Stimulated activated CD4-positive, alpha-beta T cell treated with anti-CD3 and anti-CD28 coated beads, Interleukin-12 subunit alpha, Interleukin-12 subunit beta, amount 100 ng/mL, for 4 hours (primary cell): ENCODE results near the gene RHEX.
A peak's percentile ranks its signal among the peaks of the same experiment; 100 is the strongest.

Source experiments
- DNase-seq: peaks from one replicate; pipeline ENCODE4 v3.0.0-alpha.2; 2020

The RHEX gene

DNA sequence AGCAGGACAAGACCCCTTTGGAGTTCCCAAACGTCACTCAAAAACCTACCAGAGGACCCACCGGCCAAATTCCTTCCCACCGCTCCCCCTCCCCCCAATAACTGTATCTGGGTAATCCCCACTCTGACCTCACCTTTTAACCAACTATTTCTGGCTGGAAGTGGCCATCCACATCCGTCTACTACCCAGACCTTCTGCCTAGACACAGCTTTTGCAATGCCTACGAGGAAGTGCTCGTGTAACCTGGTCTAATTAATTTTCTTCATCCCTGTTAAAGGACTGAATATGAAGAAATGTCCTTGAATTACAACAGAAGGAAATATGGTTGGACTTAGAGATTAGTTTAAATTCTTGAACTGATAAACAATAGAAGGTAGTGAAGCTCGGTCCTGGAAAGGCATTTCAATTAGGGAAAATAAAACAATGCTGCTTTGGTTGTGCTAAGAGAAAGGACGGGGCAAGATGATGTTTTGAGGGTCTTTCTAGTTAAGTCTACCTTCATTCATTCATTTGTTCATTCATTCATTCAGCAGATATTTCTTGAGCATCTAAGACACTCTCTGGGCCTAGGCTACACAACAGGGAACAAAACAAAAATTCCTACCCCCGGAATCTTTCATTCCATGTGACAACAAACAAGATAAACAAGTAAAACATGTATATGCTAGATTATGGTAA, 45.4 kb downstream of the RHEX start:
- DNase-seq, result no peak

DNA sequence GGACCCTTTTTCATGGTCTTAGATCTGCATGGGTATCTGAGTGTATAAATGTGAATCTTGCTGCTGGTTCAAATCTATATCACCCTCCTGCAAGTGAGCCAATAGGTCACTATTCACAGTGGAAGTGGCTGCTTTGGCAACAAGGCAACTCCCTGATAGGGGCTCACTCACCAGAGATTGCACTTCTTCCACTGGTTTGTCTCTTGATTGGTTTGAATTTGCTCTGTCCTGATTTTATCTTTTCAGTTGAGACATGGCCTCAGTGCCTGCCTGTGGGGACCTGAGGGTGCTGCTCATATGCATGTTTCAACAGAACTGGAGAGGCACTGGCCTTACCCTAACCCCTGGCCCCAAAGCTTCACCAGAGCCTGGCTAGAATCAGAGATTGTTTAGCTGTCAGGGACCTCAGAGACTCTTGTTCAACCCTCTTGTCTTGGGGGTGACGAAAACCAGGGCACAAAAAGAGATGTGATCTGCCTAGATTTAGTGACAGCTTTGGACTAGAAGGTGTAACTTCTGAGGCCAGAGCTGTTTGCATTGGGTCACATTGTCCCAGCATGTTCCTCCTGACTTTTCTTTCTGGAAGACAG, 47.3 kb downstream of the RHEX start:
- DNase-seq, result no peak

DNA sequence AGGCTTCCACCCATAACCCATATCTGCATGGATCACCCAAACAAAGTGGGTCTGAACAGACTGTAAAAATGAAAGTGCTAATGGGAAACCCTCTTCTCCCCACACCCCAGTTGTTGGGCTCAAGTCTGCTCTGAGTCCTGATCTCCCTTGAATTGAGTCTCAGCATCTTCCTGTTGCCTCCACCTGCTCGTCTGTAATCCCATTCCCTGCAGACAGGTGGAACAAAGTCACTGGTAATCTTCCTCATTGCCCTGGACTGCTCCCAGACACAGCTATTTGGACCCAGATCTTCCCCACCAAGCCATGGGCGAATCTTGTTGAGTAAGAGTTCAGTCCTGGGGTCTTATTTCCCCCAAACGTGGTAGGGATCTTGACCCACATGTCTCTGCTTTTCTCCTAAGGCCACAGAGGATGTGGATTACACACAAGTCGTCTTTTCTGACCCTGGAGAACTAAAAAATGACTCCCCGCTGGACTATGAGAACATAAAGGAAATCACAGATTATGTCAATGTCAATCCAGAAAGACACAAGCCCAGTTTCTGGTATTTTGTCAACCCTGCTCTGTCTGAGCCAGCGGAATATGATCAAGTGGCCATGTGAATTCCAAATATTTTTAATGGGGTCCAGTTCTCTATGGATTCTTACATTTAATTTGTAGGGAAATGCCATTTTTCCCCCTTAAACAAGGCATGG, 48.5 kb downstream of the RHEX start:
- DNase-seq, result no peak

DNA sequence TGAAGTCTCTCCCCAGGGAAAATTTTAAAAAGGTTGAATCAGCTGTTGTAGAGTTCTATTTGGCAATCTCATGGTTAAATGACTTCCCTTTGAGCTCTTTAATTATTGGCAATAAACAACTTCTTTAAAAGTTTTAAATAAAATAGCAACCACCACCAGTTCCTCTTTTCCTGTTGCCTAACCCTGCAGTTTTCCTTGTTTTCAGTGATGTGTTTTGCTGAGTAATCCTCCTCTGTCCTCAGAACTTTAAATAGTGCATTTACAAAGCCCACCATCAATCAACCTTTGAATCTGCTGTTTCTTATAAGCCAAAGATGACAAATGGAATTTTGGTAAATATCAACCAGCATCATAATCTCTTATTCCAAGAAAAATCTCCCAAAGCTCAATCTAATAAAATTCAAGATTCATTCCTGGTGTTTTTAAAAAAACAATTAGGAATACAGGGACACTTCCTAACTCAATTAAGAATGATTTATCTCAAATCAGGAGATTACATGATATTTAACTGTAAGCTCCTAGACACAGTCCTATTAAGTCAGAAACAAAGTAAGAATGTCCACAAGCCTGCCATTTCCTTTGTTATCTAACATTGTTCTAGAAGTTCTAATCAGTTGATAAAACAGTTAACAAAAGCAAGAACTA, 49.4 kb downstream of the RHEX start:
- no peak for DNase-seq

DNA sequence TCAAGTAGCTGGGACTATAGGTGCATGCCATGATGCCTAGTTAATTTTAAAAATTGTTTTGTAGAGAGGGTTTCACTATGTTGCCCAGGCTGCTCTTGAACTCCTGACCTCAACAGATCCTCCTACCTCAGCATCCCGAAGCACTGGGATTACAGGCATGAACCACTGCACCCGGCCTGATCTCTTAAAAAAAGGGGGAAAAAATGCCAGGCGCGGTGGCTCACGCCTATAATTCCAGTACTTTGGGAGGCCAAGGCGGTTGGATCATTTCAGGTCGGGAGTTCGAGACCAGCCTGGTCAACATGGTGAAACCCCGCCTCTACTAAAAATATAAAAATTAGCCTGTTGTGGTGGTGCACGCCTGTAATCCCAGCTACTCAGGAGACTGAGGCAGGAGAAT, 51.0 kb downstream of the RHEX start:
- no peak for DNase-seq

DNA sequence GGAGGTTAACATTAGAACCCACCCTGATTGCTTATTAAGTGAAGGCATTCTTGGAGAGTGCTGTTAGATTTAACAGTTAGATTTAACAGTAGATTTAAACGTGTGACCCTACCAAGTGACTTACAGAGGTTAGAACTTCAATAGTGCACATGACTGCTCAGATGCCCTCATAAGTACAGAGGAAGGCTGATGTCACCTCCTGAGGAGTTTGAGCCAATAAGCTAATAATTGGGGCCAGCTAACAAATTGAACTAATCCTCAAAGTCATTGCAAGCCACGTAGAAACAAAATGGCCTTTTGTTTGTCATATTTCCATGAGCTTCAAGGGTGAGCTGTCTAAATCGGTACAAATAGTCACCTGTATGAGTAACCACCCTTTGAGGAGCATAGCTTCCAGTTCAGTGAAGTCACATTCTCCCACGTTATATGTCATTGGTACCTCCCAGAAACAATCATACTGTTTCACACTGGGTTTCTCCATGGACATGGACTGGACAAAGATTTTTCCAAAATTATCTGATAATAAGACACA, 52.6 kb downstream of the RHEX start:
- DNase-seq, result no peak

DNA sequence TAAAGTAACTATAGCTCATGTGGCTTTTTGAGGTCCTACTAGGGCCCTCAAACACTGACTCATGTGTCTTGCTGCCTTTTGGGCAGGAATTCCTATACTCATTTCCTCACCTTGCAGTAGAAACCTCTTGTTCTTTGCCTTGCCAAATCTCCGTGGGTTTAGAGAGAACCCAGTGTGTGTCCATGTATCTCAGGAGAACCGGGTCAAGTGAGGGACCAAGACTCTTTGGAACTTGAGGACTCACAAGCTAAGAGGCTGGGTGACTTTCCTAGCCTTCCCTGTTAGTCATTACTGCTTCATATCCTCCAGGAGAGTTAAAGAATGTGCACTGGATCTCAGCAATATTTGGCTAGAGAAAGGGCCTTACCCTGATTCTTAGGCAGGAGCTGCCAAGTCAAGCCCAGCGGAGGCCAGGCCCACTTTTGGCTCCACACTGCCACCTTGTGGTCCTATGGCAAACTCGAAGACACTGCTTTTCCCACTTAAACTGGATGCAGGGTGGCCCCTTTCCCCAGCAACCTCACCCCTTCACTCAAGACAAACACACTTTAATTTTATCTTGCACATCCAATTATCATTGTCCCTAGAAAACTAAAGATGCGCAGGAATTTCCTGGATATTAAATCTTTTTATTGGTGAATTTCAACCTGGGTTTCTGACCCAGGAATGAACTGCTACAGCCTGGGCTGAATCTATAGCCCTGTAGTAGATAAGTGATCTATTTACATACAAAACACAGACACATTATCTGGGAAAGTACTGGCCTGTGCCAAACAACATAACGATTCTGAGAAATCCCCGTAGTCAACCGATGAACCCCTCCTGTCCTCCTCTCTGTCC, 53.6 kb downstream of the RHEX start:
- DNase-seq, result peak; percentile 77

DNA sequence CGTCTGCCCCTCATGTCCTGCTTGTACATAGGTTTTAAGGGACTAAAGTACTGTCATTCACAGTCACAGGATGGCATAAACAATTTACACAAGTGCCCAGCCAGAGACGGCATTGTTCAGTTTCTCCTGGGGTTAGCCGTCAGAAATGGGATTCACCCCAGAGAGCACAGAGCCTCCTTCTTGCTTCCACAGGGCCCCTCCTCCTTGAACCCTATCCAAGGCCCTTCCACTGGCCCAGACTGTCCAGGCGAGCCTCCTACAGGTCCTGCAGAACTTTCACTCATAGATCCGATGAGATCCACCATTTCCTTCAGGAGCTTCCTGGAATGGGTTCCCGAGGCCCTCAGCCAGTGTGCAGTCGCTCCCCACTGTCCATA, 54.2 kb downstream of the RHEX start:
- DNase-seq, result no peak

DNA sequence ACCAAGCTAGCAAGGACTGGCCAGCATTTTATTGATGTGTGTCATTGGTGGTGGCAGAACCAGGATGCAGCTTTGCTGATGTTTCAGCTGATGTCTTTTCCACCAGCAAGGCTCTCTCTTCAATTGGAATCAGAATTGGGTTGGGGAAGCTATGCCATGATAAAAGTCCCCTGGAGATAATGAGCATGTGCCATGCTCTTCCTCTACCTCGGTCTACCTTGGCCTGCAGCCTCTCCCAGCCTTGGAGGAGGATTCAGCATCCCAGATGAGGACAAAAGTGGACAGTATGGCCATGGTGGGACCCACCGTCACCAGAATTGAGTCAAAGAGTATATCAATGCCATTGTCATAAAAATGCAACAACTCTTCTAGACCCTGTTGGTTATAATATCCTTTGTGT, 55.7 kb downstream of the RHEX start:
- no peak for DNase-seq

DNA sequence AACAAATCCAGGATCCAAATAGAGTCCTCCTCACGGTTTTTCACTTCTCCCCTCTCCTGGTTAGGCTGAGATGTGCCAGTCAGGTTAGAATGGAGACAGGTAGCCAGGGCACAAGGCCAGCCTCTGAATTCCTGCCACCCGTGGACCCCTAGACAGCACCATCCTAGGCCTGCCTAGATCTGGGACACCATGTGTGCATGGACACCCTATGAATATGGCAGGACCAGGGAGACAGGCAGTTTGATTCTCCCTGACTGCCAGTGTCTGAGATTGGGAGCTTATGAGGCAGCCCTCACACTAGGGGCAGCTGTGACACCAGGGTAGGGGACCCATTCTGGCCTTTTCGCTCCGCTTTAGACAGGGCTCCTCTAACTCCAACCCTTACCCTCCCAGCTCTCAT, 56.7 kb downstream of the RHEX start:
- no peak for DNase-seq

DNA sequence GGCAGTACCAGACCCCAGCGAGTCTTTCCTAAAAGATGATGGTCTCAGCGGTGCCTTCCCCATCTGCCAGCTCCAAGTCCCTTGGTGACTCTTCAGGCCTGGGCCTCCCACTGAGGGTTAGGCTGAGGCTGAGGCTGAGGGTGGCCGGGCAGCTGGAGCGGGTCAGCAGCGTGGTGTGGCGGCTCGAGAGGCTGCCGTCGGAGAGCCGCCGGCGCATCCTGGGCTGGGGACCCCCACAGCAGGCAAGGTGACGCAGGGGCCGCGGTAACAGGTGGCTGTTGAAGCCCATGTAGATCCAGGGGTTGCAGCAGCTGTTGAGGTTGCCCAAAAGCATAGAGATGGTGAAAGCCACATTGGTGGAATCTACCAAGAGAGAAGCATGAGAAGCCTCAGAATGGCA, 57.2 kb downstream of the RHEX start:
- DNase-seq, result no peak

DNA sequence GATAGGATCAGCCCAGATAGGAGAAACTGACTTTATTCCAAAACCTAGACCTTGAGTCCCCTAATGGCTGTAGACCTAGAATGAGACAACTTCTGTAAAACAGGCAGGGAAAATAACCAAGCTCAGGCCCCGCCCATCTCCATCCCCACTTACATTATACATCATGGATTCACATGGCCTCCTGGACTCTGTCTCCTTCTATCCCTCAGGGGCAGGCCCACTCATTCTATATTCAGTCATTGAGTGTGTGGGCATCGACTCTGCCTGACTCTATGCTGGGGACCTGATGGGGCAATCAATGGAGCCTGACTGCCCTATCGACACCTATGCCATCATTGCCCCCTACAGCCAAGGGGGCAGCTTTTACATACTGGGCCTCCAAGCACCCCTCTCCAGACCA, 57.8 kb downstream of the RHEX start:
- DNase-seq, result no peak

DNA sequence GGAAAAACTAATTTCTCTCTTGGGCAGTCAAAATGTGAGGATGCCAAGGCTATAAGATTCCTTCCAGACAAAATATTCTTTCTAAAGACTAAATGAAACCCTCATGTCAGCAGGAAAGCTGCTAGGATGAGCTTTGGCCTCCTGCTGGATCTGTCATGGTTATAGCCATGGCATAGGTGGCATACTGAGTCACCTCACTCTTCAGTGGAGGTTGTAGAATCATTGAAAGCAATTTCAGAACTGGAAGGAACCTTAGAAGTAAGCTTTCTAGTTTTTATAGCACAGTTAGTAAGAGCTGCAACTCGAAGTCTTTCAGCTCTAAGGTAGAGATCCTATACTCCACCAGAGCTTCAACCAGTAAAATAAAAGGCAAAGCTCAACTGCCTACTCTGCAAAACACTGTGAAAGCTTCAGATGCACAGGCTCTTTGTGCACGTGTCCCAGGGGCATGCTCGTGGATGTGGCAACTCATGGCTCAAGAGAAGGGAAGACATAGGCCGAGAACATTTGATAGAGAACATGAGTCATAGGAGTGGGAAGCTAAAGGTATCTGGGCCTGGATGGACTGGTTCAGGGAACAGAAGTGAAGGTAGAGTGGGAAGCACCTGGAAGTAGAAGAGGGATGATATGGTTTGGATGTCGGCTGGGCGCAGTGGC, 58.4 kb downstream of the RHEX start:
- DNase-seq, result no peak

DNA sequence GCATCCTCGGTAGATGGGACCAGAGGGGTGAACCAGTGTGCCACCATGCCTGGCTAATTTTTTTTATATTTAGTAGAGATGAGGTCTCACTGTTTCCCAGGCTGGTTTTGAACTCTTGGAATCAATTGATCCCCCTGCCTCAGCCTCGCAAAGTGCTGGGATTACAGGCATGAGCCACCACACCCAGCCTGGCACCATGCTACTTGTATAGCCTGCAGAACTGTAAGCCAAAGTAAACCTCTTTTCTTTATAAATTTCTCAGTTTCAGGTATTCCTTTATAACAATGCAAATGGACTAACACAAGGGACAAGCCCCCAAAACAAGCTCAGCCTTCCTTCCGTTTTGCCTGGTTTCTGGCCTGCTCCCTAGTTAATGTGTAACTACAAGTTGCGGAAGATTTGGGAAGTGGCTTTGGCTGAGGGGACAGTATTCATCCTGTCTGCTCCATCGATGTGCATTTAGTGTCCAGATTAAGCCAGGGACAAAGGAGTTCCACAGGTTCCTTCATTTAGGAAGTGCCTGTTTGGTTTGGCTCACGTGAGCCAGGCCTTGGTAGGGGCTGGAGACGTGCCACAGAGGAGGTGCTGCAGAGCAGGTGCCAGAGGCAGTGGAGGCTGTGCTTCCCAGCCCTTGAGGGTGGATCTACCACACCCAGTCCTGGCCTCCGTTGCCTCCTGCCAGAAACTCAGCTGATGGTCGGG, 59.8 kb downstream of the RHEX start:
- no peak for DNase-seq

DNA sequence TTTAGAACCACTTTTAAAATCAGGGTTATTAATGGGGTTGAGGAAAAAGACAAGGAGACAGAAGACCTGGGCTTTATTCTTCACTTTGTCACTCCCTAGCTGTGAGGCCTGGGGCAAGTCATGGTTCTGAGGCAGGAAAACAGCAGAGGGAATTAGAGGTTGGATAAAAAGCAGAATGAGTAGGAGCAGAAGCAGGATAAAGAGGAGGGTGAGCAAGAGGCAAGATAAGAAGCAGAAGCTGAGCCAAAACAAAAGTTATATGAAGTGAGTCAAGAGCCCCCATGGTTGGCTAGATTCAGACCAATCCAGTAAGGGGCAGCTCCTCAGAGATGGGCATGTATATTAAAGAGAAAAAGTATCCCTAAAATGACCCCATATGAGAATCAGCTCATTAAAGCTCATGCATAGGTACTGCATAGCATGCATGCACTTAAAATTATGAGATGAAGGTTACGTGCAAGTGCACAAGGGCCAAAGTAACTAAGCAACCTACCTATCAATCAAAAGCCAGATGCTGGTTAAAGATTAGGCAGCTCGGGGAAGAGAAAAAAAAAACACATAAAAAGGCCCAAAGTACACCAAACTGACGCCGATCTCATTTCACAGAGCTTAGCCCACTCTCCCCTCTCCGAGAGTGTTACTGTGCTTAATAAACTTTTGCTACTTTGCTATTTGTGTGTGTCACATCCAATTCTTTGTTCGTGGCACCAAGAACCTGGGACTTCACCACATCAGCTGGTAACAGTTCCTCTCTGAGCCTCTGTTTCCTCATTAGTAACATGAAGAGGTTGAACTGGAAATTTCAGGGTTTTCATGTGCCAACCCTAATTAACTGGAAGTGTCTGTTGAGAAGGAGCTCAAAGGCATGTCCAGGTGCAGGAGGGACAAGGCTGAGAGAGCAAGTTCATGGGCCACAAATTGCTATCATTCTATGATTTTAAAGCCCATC, 62.0 kb downstream of the RHEX start:
- no peak for DNase-seq

DNA sequence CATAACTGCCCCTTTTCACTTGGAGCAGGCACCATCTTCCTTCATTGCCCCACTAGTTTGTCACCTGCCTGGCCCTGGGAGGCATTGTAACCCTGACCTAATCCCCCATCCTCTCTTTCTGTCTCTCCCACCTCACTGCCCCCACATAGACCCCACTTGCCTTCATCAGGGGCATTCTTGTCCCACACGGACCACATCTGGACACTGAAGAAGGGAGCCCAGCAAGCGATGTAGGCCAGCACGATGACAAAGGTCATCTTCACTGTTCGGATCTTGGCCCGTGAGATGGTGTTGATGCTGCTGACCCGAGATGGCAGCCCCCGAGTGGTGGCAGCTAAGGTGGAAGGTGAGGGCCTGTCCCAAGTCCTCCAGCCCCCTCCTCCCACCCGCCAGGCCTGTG, 62.8 kb downstream of the RHEX start:
- no peak for DNase-seq

DNA sequence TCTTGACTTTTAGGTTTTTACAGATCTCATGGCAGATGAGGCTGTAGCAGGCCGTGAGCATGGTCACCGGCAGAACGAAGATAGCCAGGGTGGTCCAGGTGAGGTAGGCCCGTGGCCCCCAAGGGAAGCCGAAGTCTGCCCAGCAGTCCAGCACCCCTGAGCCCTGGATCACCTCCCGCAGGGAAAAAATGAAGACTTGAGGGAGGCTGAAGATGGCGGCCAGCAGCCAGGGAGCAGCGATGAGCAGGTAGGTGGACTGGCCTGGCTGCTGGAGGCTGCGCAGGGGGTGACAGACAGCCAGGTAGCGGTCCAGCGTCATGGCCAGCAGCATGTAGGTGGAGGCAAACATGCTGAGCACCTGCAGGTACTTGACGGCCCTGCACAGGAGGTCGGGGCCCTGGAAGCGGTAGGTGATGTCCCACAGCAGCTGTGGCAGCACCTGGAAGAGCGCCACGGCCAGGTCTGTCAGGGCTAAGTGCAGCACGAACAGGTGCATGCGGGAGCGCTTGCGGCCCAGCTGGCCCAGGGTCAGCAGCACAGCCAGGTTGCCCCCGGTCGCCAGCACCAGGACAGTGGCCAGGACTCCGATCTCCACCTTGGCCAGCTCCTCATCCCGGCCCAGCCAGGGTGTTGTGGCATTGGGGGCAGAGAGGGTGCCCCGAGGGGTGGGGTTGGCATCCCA, 63.4 kb downstream of the RHEX start:
- DNase-seq, result no peak

DNA sequence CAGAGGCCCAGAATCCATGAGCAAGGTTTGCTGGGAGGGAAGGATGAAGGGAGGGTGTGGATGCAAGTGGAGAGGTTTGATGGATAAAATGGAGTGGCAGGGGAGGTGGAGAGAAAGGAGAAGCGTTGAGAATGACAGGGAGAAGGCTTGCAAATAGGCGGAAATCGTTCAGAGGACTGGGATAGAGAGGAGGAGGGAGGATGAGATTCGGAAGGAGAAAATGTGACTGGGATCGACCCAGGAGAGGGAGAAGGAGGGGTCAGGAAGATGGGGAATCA, 63.8 kb downstream of the RHEX start:
- no peak for DNase-seq

DNA sequence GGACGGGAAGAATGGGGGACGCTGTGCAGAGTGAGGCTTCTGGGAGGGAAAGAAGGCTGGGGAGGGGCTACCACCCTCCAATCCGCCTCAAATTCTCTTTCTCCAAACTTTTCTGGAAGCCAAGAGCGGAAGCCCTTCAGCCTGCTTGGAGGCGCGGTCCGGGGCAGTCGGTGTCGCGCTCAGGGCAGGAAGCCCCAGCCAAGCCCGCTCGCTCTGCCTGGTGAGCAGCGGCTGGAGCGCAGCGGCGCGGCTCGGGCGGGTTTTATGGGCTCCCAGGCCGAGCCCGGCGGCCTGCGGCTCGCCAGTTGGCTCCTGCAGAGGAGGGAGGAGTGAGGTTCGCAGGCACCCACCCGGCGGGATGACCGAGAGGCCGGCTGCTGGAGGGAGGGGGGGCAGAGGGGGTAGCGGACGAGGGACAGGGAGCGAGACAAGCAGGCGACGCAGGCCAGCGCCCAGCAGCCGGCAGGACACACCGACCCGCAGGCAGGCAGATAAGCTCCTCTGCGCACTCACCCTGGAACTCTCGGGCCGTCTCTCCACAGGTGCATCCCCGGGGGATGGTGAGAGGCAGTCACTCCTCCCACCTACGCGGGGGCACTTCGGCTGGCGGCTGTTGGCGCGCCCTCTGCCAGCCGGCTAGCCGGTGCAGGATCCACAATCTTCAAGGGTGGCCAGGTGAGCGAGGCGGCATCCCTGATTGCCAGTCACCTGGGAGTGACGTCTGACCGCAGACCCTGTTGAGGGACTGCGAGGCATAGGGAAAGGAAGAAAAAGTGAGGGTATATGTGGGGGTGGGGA, 64.4 kb downstream of the RHEX start, which contains the start of gene AVPR1B:
Gene AVPR1B, minus strand, starts transcription at position 238 of the 798 bp plus-strand sequence. CDS start 498 bp downstream, outside the sequence.
- peak; percentile 17 for DNase-seq
